HTR-8/SVneo (cell line): Measurements from ENCODE around the gene RSRC2.
"Not testable (repeated sequence)": the region's sequence is repeated elsewhere in the genome, so short reads cannot be mapped to it uniquely, and the experiment has no call there.

Experiments
- DNase-seq: peaks from one replicate; pipeline ENCODE4 v3.0.0; 2011; ENCODE audit warnings: low spot score, mixed read lengths; ENCODE audit not compliant: insufficient read length
- FAIRE-seq: peaks from 2 replicates; lab custom pipeline; 2011; peaks lifted over from hg19 to GRCh38; lab: Jason Lieb, UNC

Gene RSRC2

GRCh38 chr12:122519418-122519817, 7.3 kb downstream of the RSRC2 start:
- DNase-seq (no peak), FAIRE-seq (no peak)

DNA sequence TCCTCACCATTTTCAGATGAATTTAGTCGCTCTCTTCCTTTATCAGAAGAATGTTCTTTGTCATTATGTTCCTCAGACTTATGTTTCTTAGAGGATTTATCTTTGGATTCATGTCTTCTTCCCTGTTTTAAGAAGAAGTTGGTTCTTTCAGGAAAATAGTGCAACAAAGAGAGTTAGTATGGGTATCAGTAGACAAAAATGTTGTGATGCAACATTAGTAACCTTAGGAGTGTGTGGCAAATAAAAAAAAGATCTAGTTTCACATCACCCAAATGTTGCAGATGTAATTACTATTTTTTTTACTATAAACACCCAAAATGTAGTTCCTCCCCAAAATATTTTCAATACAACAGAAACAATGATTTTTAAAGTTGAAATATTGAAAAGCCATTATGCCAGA, 7.8 kb downstream of the RSRC2 start:
- FAIRE-seq: no peak
- DNase-seq: no peak

DNA sequence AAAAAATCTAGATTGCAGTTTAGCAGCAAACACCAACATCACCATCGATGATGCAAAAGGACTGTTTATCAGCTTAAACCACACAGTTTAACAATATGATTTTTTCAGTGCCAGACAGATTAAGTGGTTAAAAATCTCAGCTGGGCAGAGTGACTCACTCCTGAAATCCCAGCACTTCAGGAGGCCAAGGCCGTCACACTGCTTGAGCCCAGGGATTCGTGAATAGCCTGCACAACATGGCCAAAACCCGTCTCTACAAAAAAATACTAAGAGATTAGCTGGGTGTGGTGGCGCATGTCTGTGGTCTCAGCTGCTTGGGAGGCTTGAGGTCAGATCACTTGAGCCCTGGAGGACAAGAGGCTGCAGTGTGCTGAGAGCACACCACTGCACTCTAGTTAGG, 8.9 kb downstream of the RSRC2 start:
- DNase-seq (no peak), FAIRE-seq (no peak)

DNA sequence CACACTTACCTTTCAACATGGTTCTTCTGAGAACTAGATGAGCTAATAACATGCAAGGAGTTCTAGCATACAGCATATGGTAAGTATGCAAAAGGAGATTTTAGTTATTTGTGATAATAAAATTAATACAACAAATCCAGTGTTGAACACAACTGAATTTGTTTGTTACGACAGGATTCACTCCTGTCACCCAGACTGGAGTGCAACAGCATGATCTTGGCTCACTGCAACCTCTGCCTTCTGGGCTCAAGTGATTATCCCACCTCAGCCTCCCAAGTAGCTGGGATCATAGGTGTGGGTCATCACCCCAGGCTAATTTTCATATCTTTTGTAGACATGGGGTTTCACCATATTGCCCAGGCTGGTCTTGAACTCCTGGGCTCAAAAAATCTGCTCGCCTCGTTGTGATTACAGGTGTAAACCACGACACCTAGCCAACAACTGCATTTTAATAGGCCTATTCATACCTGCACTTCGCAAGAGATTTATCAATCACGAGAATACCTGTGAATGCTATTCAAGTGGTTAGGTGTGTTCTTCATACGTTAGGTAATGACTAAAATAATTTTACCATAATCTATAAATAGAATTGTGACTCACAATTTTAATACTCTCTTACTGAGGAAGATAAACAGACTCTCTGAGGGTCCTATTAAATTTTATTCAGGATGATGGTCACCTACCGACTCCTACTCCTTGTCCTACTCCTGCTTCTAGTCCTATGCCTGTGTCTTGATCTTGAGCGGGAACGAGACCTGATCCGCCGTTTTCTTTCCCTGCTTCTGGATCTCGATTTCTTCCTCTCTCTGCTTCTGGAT, 10.0 kb downstream of the RSRC2 start:
- DNase-seq: no peak
- FAIRE-seq: no peak

DNA sequence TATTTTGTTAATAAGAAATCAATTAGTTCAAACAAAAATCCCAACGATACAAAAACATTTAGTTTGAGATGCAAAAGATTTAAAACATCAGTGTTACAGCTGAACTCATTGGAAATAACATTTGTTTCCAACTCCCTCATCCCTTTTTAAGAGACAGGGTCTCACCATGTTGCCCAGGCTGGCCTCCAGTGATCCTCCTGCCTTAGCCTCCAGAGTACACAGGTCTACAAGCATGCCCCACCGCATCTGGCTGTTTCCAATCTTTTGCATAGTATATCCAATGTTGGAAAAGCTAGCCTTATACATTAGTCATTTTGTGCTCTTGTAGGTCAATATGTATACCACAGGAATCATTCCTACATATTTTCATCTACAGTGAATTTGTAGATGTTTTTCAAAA, 11.5 kb downstream of the RSRC2 start:
- FAIRE-seq (no peak), DNase-seq (no peak)

DNA sequence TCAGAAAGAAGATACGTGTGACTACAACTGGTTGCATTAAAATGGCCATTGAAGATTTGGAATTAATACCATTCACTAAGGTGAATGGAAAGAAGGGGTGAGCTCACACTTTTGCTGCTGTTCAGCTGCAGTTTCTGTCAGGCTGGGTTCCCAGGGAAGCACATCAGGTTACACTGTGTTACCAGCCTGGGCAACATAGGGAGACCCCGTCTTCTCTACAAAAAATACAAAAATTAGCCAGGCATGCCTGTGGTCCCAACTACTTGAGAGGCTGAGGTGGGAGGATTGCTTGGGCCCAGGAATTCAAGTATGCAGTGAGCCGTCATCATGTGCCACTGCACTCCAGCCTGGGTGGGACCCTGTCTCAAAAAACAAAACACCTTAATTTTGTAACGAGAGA, 13.1 kb downstream of the RSRC2 start:
- FAIRE-seq: no peak

DNA sequence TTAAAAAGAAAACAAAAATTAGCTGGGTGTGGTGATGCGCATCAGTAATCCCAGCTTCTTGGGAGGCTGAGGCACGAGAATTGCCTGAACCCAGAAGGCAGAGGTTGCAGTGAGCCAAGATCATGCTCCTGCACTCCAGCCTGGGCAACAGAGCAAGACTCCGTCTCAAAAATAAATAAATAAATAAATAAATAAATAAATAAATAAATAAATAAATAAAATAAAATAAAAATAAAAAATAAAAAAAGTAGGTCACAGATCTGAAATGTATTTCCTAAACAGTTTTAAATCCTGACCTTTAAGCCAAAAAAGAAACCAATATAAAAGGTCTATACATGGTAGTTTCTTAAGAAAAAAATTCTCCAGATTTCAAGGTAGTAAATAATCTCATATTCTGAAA, 13.7 kb downstream of the RSRC2 start:
- FAIRE-seq: not testable (repeated sequence)

More for the DNA sequence above, 13.1 kb downstream of the RSRC2 start:
- DNase-seq: no peak

DNA sequence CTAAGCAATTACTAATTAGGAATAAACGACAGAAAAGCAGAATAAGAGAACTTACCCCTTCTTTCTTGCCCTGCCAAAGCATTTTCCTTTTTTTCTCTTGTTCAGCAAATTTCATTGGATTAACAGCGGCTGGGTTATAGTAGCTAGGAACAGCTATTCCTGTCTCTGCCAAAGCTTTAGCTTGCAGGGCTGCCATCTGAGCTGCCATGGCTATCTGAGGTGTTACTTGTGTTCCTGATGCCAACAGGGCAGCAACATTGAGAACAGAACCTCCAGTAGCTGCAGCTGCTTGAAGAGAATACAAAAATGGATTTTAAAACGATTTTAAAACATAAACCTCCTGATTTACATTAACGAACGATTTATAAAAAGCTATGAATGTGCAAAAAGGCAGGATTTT, 18.6 kb downstream of the RSRC2 start:
- DNase-seq: no peak
- FAIRE-seq: no peak

More for the DNA sequence above, 13.7 kb downstream of the RSRC2 start:
- not testable (repeated sequence) for DNase-seq

GRCh38 chr12:122506393-122506938, 20.3 kb downstream of the RSRC2 start:
- DNase-seq (no peak), FAIRE-seq (no peak)

- DNase-seq (no peak), FAIRE-seq (no peak)
Observed at GRCh38 chr12:122505419-122506051, 21.2 kb downstream of the RSRC2 start.

DNA sequence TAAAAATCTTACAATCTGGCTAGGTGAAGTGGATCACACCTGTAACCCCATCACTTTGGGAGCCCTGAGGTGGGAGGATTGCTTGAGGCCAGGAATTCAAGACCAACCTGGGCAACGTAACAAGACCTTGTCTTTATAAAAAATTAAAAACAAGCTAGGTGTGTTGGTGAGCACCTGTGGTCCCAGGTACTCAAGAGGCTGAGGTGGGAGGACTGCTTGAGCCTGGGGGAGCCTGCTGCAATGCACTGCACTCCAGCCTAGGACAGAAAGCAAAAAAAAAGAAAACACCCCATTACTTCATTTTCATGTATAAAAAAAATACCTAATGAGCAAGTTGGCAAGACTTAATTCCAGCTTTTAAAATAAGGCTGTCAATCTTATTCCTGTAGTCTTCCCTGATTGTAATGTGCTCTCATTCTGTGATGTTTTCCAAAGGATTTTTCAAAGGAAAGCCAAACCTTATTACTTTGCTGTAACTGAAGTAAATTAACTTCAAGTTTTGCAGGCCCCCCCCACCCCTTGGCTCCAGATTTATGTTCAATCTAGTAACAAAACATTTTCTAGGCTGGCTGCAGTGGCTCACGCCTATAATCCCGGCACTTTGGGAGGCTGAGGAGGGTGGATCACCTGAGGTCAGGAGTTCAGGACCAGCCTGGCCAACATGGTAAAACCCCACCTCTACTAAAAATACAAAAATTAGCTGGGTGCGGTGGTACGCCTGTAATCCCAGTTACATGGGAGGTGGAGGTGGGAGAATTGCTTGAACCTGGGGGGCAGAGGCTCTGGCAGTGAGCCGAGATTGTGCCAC, 22.7 kb downstream of the RSRC2 start:
- DNase-seq: no peak
- no peak for FAIRE-seq

- FAIRE-seq: no peak
- DNase-seq: no peak
Observed at GRCh38 chr12:122503147-122503751, 23.5 kb downstream of the RSRC2 start.

GRCh38 chr12:122501489-122501989, 25.2 kb downstream of the RSRC2 start:
- FAIRE-seq (no peak), DNase-seq (no peak)

- peak; percentile 69 for FAIRE-seq
Observed at GRCh38 chr12:122500685-122501488, 25.8 kb downstream of the RSRC2 start, which contains the start of gene ZCCHC8. ZCCHC8 (minus strand) TSS chr12:122500932; CDS start chr12:122500840, 92 bp downstream.

DNA sequence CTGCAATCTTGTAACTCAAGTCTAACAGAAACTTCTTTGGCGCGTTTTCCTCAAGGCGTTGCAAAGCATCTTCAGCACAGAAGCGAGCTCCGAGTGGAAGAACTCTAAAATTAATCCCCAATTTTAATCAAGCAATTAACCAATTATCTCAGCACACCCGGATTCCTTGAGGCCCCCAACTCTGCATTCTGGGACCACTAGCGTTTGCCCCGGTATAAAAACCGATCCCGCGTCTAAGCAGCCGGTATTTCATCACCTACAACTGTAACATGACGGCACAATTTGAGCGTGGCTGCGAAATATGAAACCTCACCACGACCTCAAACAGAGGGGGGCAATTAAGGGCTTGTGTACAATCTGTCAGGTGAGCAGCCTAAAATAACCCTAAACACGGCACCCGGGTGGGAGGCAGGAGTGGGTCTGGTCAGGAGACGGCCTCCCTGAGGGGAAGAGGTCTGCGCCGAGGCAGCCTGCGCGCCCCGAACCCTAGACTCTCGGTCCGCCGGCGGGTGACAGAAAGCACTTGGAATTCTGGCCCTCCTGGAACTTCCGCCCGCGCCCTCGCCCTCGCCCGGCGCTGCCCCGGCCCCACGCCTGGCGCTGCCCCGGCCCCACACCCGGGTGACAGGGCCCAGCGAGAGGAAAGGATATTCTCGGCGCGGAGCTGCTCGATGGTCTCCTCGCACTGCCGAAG, 26.6 kb downstream of the RSRC2 start:
- DNase-seq (peak; percentile 59), FAIRE-seq (no peak)

More at GRCh38 chr12:122500685-122501488, 25.8 kb downstream of the RSRC2 start, which contains the start of gene ZCCHC8:
- peak; percentile 98 for DNase-seq

GRCh38 chr12:122495258-122495657, 31.5 kb downstream of the RSRC2 start:
- FAIRE-seq (no peak), DNase-seq (no peak)

- DNase-seq, FAIRE-seq: not testable (repeated sequence)
Observed at GRCh38 chr12:122493222-122493621, 33.5 kb downstream of the RSRC2 start.

DNA sequence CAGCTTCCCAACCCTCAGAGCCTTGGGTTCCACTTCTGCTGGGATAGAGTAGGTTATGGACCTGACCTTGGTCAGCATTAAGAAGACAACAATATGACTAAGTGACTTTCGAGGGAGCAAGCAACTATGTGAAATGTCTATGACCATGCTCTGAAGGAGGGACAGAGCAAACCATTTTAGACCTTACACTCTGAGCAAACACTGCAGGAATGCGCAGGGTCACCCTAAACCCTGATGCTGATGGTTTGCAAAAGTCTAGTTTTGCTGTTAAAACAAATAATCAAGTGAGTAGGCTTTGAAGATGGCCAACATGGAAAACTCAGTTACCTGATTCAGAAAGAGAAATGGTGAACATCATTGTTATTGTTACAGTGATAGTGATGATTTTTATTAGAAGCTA, 34.7 kb downstream of the RSRC2 start:
- no peak for FAIRE-seq
- no peak for DNase-seq
